Esophagus muscularis mucosa (tissue), 4 donors: Measurements from ENCODE around the gene FAM177B. TPM values are rescaled to one million over a fixed set of nuclear protein-coding genes. Genes with fewer than 3 reads are reported as not detected.

Experiments used
- DNase-seq: peaks from one replicate; pipeline ENCODE4 v3.0.0-alpha.2; 2017; ENCODE audit errors: extremely low spot score
- H3K27ac ChIP-seq, 4 donors: fragments of 200-600 bp; sonication (generic); replicated peaks in 1 of 4; 1 replicate in 3 of 4; 2 replicates in 1 of 4; pipeline ENCODE4 v1.5.1; 2016 to 2019; ENCODE audit warnings: mild to moderate bottlenecking in 1 of 4
- H3K27me3 ChIP-seq, 4 donors: fragments of 200-600 bp; sonication (generic); one replicate each; pipeline versions ENCODE4 v1.5.1 to v1.6.0; 2016 to 2019
- H3K36me3 ChIP-seq, 4 donors: fragments of 200-600 bp; sonication (generic); one replicate each; pipeline ENCODE4 v1.5.1; 2016 to 2019
- H3K4me1 ChIP-seq, 4 donors: fragments of 200-600 bp; sonication (generic); one replicate each; pipeline ENCODE4 v1.5.1; 2016 to 2019
- H3K4me3 ChIP-seq, 4 donors: fragments of 200-600 bp; sonication (generic); 1 replicate in 2 of 4; 2 replicates in 2 of 4; pipeline ENCODE4 v1.5.1; 2016 to 2019; ENCODE audit warnings: mild to moderate bottlenecking in 4 of 4, moderate library complexity in 1 of 4
- H3K9me3 ChIP-seq, 4 donors: fragments of 200-600 bp; sonication (generic); 1 replicate in 3 of 4; 2 replicates in 1 of 4; pipeline ENCODE4 v1.5.1; 2016 to 2019
- CTCF ChIP-seq, 3 experiments: fragments of 200-600 bp in 2 of 3; fragments of 450-650 bp in 1 of 3; sonication (generic) in 2 of 3; IDR thresholded peaks; one replicate each; pipeline ENCODE4 v1.5.1; 2017 to 2019; ENCODE audit warnings: antibody characterized with exemption in 3 of 3, mild to moderate bottlenecking in 2 of 3, moderate library complexity in 1 of 3
- EP300 ChIP-seq: sonication (generic); formaldehyde crosslinking; IDR thresholded peaks from one replicate; pipeline ENCODE4 v1.6.1; 2017; ENCODE audit warnings: antibody characterized with exemption
- POLR2A ChIP-seq: fragments of 450-650 bp; IDR thresholded peaks from one replicate; pipeline ENCODE4 v1.6.1; 2017; ENCODE audit warnings: antibody characterized with exemption, moderate library complexity, mild to moderate bottlenecking, low read depth
- POLR2AphosphoS5 ChIP-seq, 2 donors: sonication (generic); formaldehyde crosslinking; IDR thresholded peaks; one replicate each; pipeline ENCODE4 v1.6.1; 2017; ENCODE audit warnings: antibody characterized with exemption in 2 of 2
- WGBS: methylation state at CpG from one replicate; pipeline ENCODE4 v1.1.5; 2018; 5-methylcytosine and 5-hydroxymethylcytosine counted together
- intact Hi-C: fragments of 100-400 bp; cut with DNase I; formaldehyde crosslinking; loops from one replicate; pipeline ENCODE4 v1.15.1; 2023
- total RNA-seq, 4 donors: library from RNA; depleted of rRNA; stranded (reverse); fragments of >200 nt; gene quantifications; one replicate each; pipeline versions ENCODE4 v1.1.0 to v1.2.1, GENCODE V29; 2016

The FAM177B gene
- total RNA-seq, 4 donors from 2014 or later, result 0.42 to 1.3 TPM; not detected in 2

- Histone ChIP-seq H3K36me3 (peaks cover 15 to 62% (median 47%) of the 10 kb centered on the region in 4 donors), H3K4me3 (no peak overlapping the region), H3K27ac (no peak overlapping the region), H3K4me1 (peaks cover 0 to 17% (median 13%) of the 10 kb centered on the region in 4 donors), H3K27me3 (no peaks in the 10 kb centered on the region), H3K9me3 (no peaks in the 10 kb centered on the region)
- WGBS, result 97% methylated on average over 2 of the region's 2 CpGs
- DNase-seq, result no peak
- TF ChIP-seq POLR2AphosphoS5 (IDR thresholded peaks at IDR 0.05), result no peak
- TF ChIP-seq CTCF (IDR thresholded peaks at IDR 0.05), result no peak
- TF ChIP-seq EP300, result no peak
- no peak for TF ChIP-seq POLR2A
- intact Hi-C loops, result loop anchor here (10.0 kb wide), 1 partner anchor 72 kb away; no protein-coding TSS in a partner anchor
These were observed 20.6 kb upstream of the FAM177B start for GRCh38 chr1:222716393-222716792.

- intact Hi-C loops, result no loop called here
- Histone ChIP-seq H3K9me3 (no peaks in the 10 kb centered on the region), H3K4me1 (no peaks in the 10 kb centered on the region), H3K27me3 (no peaks in the 10 kb centered on the region), H3K36me3 (peaks cover 80 to 100% (median 95%) of the 10 kb centered on the region in 4 donors), H3K27ac (no peak overlapping the region), H3K4me3 (no peak overlapping the region)
- no peak for DNase-seq
- TF ChIP-seq CTCF (IDR thresholded peaks at IDR 0.05) (no peak), EP300 (no peak), POLR2A (no peak), POLR2AphosphoS5 (IDR thresholded peaks at IDR 0.05) (no peak)
- 91% methylated on average over 1 of the region's 1 CpG for WGBS
These were observed 8.3 kb upstream of the FAM177B start for GRCh38 chr1:222728746-222729145.

GRCh38 chr1:222730866-222731265, 6.1 kb upstream of the FAM177B start:
- Histone ChIP-seq H3K27me3 (no peaks in the 10 kb centered on the region), H3K36me3 (peaks cover 71 to 100% (median 94%) of the 10 kb centered on the region in 4 donors)
- intact Hi-C loops, result no loop called here

DNA sequence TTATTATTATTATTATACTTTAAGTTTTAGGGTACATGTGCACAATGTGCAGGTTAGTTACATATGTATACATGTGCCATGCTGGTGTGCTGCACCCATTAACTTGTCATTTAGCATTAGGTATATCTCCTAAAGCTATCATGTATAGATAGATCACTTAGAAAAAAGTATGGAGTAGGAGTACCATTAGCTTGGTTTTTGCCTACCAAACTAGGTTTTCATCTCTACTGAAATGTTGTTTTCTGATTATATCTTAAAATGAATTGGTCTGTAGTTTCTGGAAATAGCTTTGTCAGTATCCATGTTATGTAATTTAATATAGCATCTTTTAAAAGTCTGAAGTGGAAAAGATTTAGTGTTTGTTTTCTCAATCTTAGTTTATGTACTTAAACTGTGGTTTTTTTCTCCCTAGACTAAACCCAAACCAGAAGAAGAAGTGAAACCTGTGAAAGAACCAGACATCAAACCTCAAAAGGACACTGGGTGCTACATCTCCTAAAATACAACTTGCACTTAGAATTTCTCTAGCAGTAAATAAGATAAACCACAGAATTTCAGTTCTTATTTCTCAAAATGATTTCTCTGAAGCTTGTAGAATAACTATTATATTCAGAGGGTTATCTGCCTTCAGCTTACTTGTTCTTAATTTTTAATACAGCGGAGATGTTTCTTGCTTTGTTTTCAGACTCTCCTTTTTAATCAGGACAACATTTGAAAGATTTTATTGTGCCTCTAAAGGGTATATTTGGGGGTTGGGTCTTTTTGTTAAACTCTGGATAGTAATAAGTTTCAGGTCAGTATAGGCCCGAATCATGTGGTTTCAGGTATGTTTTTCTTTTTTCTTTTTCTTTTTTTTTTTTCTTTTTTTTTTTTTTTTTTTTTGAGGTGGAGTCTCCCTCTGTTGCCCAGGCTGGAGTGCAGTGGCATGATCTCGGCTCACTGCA, 4.5 kb upstream of the FAM177B start:
- peaks cover 55 to 91% (median 82%) of the 10 kb centered on the region in 4 donors for H3K36me3 ChIP-seq
- WGBS, result 86% methylated on average over 3 of the region's 3 CpGs
- H3K27ac ChIP-seq, result no peak overlapping the region

More at GRCh38 chr1:222730866-222731265, 6.1 kb upstream of the FAM177B start:
- Histone ChIP-seq H3K4me3 (no peak overlapping the region), H3K4me1 (no peaks in the 10 kb centered on the region), H3K9me3 (no peaks in the 10 kb centered on the region), H3K27ac (no peak overlapping the region)
- no peak for DNase-seq
- 84% methylated on average over 1 of the region's 1 CpG for WGBS
- TF ChIP-seq POLR2A, result no peak
- no peak for TF ChIP-seq EP300
- no peak for TF ChIP-seq POLR2AphosphoS5 (IDR thresholded peaks at IDR 0.05)

More for the DNA sequence above, 4.5 kb upstream of the FAM177B start:
- Histone ChIP-seq H3K27me3 (no peaks in the 10 kb centered on the region), H3K4me3 (no peak overlapping the region), H3K9me3 (no peaks in the 10 kb centered on the region), H3K4me1 (no peaks in the 10 kb centered on the region)
- TF ChIP-seq CTCF (IDR thresholded peaks at IDR 0.05), result no peak
- no peak for TF ChIP-seq POLR2AphosphoS5 (IDR thresholded peaks at IDR 0.05)
- no peak for TF ChIP-seq POLR2A
- no peak for TF ChIP-seq EP300
- no peak for DNase-seq
- intact Hi-C loops, result no loop called here
